Measurements from ENCODE around the gene BORCS8.

The BORCS8 gene

DNA sequence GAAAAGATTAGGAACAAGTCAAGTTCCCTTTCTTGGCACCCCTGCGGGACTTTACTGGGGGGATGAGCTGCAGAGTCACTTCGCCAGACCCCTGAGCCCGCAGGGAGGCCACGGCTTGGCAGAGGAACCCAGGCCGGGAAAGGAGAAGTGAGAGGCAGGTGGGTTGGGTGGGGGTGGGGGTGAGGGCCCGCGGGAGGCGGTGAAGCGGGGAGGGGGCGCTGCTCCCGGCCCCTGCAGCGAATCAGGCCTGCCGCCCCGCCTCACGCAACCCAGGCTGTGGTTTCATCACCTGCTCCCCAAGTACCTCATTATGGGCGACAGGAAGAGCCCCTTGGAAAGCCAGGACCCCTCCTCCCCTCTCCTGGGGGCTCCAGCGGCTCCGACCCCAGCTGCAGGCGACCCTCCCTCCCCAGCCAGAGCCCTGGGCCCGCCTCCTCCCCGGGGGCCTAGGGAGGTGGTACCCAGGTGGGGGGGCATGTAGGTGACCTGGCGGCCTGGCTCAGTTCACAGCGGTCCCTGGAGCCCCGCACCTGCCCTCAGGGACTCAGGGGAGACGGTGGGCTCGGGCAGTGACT lies 31.4 kb downstream of the BORCS8 start:
- no peak overlapping the region for H3K4me3 Mint-ChIP-seq

DNA sequence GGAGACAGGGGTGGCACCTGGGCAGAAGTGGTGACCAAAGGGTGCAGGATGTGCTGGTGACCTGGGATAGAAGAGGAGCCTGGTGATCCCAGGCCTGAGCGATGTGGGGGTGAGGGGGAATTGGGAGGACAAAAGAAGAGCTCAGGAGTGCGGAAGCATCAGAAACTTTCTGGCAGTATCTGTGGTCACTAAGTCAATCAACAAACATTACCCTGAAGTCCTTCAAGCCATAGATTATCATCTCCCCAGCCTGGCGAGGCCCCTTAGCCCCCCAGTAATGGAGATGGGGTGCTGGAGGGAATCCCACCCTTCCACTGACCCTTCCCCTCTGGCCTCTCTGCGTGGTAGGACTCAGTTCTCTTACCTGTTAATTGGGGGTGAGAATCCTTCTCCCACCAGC lies 32.4 kb downstream of the BORCS8 start:
- Mint-ChIP-seq H3K9me3 (no peaks in the 10 kb centered on the region), H3K4me3 (no peak overlapping the region), H3K36me3 (ENCODE audit: low read depth) (peaks cover 6% of the 10 kb centered on the region), H3K27ac (no peak overlapping the region), H3K27me3 (ENCODE audit: low read depth) (no peaks in the 10 kb centered on the region), H3K4me1 (no peaks in the 10 kb centered on the region)
- TF ChIP-seq, protein P1, sequence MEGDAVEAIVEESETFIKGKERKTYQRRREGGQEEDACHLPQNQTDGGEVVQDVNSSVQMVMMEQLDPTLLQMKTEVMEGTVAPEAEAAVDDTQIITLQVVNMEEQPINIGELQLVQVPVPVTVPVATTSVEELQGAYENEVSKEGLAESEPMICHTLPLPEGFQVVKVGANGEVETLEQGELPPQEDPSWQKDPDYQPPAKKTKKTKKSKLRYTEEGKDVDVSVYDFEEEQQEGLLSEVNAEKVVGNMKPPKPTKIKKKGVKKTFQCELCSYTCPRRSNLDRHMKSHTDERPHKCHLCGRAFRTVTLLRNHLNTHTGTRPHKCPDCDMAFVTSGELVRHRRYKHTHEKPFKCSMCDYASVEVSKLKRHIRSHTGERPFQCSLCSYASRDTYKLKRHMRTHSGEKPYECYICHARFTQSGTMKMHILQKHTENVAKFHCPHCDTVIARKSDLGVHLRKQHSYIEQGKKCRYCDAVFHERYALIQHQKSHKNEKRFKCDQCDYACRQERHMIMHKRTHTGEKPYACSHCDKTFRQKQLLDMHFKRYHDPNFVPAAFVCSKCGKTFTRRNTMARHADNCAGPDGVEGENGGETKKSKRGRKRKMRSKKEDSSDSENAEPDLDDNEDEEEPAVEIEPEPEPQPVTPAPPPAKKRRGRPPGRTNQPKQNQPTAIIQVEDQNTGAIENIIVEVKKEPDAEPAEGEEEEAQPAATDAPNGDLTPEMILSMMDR (IDR thresholded peaks at IDR 0.05; ENCODE audit: unreplicated experiment in 3 of 3), result no peak

More for the DNA sequence above, 31.4 kb downstream of the BORCS8 start:
- peaks cover 6% of the 10 kb centered on the region for H3K36me3 Mint-ChIP-seq (ENCODE audit: low read depth)
- TF ChIP-seq, protein P1 (IDR thresholded peaks at IDR 0.05; ENCODE audit: unreplicated experiment in 3 of 3), result no peak
- no peaks in the 10 kb centered on the region for H3K27me3 Mint-ChIP-seq (ENCODE audit: low read depth)
- H3K9me3 Mint-ChIP-seq, result no peaks in the 10 kb centered on the region
- no peaks in the 10 kb centered on the region for H3K4me1 Mint-ChIP-seq
- no peak overlapping the region for H3K27ac Mint-ChIP-seq

DNA sequence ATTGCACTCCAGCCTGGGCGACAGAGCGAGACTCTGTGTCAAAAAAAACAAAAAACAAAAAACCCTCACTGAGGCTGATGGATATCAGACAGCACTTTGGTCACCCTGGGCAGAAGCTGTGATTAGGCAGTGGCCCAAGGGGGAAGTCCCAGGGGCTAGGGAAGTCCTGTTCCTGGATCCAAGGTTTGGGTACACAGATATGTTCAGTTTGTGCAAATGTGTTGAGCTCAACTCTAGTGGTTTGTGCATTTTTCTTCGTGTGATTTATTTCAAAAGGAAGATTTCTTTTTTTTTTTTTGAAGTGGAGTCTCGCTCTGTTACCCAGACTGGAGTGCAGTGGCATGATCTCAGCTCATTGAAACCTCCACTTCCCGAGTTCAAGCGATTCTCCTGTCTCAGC lies 34.1 kb downstream of the BORCS8 start:
- no peak overlapping the region for H3K27ac Mint-ChIP-seq
- H3K27me3 Mint-ChIP-seq (ENCODE audit: low read depth), result no peaks in the 10 kb centered on the region
- peaks cover 6% of the 10 kb centered on the region for H3K36me3 Mint-ChIP-seq (ENCODE audit: low read depth)
- no peak overlapping the region for H3K4me3 Mint-ChIP-seq
- H3K9me3 Mint-ChIP-seq, result no peaks in the 10 kb centered on the region
- no peaks in the 10 kb centered on the region for H3K4me1 Mint-ChIP-seq
- TF ChIP-seq, protein P1 (IDR thresholded peaks at IDR 0.05; ENCODE audit: unreplicated experiment in 3 of 3), result no peak

DNA sequence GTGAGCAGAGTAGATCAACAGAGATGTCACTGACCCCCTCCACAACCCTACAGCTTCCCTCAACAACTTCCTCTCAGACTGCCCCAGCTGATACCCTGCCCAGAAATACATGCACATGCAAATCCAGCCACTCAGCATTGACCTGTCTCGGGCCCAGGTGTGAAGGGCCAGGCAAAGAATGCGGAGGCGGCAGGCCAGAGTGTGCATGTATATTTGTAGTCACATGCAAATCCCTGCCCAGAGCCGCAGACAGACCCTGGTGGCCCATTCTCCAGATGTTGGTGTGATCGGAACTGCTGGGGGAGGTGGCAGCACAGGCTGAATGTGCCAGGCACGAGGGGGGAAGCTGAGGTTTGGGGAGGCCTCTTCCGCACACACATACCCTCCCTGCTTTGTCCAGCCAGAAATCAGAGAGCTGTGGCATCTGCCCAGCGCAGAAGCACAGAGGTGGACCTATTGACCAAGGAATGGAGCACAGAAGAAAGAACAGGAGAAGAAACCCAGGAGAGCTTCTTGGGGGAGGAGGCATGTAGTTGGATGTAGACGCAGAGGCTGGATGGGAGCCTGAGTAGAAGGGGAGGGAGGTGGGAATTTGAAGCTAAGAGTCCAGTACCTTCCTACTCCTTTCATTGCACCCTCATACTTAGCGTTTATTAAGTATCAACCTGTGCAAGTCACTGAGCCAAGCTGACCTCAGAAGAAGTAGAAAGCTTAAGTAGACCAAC lies 36.3 kb downstream of the BORCS8 start:
- Mint-ChIP-seq H3K4me1 (no peaks in the 10 kb centered on the region), H3K9me3 (no peaks in the 10 kb centered on the region), H3K27ac (no peak overlapping the region), H3K36me3 (ENCODE audit: low read depth) (peaks cover 6% of the 10 kb centered on the region), H3K4me3 (no peak overlapping the region), H3K27me3 (ENCODE audit: low read depth) (no peaks in the 10 kb centered on the region)
- TF ChIP-seq, protein P1 (IDR thresholded peaks at IDR 0.05; ENCODE audit: unreplicated experiment in 3 of 3), result no peak

DNA sequence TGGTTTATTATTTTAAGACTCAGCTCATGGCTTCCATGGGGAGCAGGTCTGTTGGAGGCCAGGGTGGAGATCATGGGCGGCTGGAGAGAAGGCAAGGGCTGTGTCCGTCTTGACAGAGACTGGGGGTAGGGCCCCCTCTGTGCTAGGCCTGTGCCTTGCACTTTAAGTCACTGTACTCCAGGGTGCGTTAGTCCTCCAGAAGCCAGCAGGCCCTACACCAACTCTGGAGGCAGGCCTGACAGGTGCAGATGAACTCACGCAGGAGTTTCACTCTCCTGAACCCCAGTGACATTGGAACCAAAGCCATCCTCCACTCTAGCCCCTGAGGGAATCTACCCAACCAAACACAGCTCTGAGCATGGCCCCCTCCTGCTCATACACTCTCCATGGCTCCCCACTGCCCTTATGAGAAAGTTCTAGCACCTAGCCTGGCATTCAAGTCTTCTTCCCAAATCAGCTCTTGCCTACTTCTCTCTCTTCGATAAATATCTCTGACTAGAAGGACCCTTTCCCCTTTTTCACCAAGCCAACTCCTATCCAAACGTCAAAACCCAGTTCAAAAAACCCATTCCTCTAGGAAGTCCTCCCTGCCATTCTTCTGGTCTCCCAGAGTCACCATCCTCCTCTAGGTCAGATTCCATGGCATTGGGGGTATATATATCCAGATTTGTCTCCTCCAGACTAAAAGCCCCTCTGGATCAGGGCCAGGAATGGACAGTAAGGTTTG lies 37.0 kb downstream of the BORCS8 start:
- Mint-ChIP-seq H3K27me3 (ENCODE audit: low read depth) (no peaks in the 10 kb centered on the region), H3K9me3 (no peaks in the 10 kb centered on the region), H3K4me1 (no peaks in the 10 kb centered on the region), H3K36me3 (ENCODE audit: low read depth) (peaks cover 6% of the 10 kb centered on the region), H3K27ac (no peak overlapping the region), H3K4me3 (no peak overlapping the region)
- TF ChIP-seq, protein P1 (IDR thresholded peaks at IDR 0.05; ENCODE audit: unreplicated experiment in 3 of 3), result no peak
